DMS153 treated with DMSO at 0.1 percent for 48 hours (cell line): ENCODE results near the gene DOLPP1.

Source experiments
- DNase-seq: peaks from one replicate; lab custom pipeline; 2025; ENCODE audit not compliant: unreplicated experiment; lab: John Stamatoyannopoulos, UW

Gene DOLPP1

DNA sequence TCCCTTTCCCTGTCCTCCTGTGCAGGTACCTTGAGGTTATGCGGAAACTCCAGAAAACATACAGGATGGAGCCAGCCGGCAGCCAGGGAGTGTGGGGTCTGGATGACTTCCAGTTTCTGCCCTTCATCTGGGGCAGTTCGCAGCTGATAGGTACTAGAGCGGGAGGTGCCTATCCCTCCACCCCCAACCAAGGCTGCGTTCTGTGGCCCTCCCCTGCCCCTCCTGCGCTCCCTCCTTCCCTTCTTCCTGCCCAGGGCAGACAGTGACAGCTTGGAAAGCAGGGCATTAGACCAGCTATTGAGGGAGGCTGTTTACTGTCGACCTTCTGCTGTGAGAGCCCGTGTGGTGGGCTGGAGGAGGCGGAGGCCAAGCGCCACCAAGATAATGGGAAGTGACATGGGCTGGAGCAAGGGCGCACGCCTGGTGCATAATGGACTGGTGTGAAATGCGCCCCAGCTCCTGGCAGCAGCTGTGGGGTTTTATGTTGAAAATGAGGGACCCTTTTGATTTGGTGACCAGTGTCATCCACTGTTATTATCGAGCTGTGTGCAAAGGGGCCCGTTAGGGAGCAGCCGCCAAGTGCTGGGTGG is 55.6 kb downstream of the DOLPP1 start:
- no peak for DNase-seq

DNA sequence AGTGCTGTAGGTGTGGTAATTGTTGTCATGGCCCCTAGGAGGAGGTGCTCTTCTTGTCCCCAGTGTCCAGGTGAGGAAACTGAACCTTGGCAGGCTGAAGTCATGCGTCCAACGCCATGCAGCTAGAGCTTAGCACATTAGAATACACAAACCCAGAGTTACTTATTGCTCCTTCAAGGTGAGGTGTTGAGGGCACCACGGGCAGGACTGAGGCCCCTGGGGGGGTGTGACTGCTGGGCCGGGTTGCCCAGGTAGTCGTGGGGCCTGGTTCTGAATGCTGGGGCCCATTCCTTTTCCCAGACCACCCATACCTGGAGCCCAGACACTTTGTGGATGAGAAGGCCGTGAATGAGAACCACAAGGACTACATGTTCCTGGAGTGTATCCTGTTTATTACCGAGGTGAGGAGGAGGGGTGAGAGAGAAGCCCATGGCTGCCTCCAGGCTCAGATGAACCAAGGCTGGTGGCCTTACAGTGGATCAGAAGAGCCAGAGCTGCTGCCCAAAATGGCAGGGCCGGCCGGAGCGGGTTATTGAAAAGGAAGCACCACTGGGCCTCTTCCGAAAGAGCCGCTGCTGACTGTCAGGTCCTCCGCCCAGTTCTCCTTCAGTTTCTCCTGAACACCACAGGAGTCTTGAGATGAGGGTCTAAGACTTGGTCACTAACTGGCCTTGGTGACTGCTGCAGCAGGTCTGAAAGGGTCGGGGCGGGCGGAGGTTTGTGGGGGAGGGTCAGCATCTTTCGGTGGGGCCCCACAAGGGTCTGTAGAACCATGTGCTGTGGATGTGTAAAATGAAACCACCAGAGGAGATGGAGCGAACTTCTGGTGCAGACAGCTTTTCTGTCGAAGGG is 56.6 kb downstream of the DOLPP1 start:
- no peak for DNase-seq

DNA sequence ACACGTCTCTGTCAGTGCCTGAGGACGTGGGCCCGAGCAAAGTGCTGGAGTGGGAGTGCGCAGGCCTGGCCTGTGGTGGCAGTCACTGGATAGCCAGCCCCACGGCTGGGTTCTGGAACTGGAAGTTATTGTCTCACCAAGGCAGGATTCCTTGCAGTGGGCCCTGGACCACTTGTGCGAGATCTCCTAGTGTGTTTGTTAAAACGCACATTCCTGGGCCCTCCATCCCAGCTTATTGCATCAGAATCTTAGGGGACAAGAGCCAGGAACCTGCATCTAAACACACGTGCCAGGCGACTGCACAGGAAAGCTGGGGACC is 57.2 kb downstream of the DOLPP1 start:
- DNase-seq = no peak

DNA sequence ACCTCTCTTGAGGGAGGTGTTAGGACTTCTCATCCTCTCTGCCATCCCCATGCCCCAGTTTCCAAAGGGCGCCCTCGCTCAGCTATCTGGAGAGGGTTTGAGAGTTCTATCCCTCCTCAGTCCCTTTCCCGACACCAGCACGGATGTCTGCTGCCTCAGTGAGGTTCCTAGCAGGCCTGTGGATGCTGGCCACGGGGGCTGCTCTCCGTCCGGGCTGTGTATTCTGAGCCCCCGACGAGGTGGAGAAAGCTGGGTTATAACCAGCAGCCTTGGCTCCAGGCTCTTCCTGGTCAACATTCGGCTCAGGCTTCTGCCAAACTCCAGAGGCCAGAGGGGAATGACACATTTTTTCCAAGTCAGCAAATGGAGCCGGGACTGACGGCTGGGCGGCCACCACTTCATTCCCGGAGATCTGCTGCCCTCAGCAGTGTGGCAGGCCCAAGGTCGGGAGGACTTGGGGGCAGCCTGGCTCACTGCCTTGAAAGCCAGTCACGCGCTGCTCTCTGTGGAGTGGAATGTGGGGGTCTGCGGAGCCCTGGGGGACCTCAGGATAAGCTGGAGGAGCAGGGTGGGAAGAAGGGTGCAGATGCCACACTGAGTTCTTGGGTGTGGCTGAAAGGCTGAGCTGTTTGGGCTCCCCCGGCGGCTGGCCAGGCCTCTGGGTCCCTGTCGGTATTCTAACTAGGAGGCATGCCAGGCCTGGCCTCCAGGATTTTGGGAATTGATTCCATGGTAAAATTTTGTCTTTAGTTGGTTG is 57.7 kb downstream of the DOLPP1 start:
- no peak for DNase-seq

DNA sequence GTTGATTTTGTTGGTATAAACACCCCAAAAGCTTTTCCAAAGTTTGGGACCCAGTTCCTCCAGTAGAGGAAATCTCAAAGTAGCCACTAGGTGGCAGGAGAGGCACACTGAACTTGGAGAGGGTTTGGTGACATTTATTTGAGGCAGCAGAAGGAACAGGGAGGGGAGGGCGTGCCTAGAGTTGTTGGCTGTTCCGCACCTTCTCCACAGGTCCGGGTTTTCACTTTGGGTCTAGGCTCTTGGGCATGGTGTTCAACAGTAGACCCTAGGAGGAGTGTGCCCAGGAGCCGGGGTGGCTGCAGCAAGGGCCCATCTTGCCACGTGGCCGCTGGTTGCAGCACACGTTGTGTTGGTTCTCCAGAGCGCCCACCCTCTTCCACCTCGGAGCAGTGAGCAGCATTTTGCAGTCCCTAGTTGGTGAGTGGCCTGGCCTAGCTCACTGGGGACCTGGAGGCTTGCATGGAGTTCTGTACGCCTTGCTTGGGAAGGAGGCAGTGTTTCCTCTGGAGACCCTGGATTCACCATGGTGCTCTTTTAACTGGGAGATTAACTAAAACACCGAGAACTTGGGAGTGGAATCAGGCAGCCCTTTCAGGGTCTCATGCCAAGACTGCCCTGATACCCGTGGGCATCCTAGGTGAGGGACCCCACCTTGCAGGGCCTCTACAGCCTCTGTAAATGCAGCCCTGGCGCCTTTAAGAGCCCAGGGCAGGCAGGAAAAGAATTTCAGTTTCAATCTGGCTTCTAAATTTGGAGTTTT is 58.5 kb downstream of the DOLPP1 start:
- DNase-seq = peak; percentile 82

DNA sequence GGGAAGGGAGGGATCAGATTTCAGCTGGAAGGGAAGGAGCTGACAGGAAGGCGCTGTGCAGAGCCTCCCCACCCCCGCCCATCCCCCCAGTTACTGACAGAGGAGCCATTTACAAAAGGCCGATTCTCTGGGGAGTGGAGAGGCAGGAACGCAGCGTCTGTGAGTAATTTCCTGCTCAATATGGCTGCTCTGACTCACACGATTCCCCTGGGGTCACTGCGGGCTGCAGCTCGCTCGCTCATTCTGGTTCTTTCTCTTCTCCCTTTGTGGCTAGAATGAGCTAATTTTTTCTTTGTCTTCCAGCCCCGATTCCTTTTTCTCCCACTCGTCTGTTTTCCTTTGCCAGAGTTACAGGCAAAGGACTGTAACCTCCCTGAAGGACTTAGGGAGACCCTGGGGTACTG is 59.1 kb downstream of the DOLPP1 start:
- DNase-seq = peak; percentile 98
